Stimulated activated CD8-positive, alpha-beta memory T cell treated with anti-CD3 and anti-CD28 coated beads, Interleukin-7, amount 100 ng/mL, for 48 hours (primary cell): ENCODE measurements around the gene ERBB3.
"Not testable (repeated sequence)": the region's sequence is repeated elsewhere in the genome, so short reads cannot be mapped to it uniquely, and the experiment has no call there.

Experiments used
- DNase-seq, 2 donors: peaks; one replicate each; pipeline ENCODE4 v3.0.0-alpha.2; 2020; ENCODE audit warnings: low read depth in 1 of 2; ENCODE audit errors: extremely low read depth in 1 of 2

ERBB3 gene

GRCh38 chr12:56079723-56080555 lies at the start of gene ERBB3:
Gene ERBB3 (plus strand): TSS chr12:56080165. CDS start chr12:56080301, 136 bp downstream.
- peak in 1 of 2 donors; percentile 45 for DNase-seq

DNA sequence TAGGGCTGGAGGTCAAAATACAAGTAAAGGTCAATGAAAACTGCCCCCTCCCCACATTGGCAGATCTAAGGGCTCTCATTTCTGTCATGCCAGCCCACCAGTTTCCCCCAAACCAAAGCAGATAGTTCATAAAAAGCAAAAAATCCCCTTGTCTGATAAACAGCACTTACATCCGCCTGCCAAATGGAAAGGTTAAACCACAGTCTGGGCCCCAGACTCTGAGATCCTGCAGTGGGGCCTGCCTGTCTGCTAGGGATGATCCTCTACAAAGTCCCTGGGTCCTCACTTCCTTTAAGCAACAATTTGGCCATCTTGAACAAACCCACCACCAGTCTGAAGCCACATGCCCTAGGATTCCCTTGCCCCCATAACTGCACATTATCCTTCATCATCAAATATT lies 48.0 kb upstream of the ERBB3 start:
- no peak for DNase-seq

GRCh38 chr12:56034586-56035332 lies 45.2 kb upstream of the ERBB3 start:
- peak in 1 of 2 donors; percentile 32 for DNase-seq

DNA sequence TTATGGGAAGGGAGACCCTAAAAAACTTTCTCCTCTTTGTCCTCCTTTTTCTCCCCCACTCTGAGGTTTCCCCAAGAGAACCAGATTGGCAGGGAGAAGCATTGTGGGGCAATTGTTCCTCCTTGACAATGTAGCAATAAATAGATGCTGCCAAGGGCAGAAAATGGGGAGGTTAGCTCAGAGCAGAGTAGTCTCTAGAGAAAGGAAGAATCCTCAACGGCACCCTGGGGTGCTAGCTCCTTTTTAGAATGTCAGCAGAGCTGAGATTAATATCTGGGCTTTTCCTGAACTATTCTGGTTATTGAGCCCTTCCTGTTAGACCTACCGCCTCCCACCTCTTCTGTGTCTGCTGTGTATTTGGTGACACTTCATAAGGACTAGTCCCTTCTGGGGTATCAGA lies 42.8 kb upstream of the ERBB3 start:
- DNase-seq: no peak

- DNase-seq: no peak
These were observed 41.8 kb upstream of the ERBB3 start for GRCh38 chr12:56038022-56038655.

- peak in 1 of 2 donors; percentile 25 for DNase-seq
These were observed 39.8 kb upstream of the ERBB3 start for GRCh38 chr12:56040151-56040550.

GRCh38 chr12:56040963-56041551 lies 38.9 kb upstream of the ERBB3 start:
- DNase-seq: no peak

DNA sequence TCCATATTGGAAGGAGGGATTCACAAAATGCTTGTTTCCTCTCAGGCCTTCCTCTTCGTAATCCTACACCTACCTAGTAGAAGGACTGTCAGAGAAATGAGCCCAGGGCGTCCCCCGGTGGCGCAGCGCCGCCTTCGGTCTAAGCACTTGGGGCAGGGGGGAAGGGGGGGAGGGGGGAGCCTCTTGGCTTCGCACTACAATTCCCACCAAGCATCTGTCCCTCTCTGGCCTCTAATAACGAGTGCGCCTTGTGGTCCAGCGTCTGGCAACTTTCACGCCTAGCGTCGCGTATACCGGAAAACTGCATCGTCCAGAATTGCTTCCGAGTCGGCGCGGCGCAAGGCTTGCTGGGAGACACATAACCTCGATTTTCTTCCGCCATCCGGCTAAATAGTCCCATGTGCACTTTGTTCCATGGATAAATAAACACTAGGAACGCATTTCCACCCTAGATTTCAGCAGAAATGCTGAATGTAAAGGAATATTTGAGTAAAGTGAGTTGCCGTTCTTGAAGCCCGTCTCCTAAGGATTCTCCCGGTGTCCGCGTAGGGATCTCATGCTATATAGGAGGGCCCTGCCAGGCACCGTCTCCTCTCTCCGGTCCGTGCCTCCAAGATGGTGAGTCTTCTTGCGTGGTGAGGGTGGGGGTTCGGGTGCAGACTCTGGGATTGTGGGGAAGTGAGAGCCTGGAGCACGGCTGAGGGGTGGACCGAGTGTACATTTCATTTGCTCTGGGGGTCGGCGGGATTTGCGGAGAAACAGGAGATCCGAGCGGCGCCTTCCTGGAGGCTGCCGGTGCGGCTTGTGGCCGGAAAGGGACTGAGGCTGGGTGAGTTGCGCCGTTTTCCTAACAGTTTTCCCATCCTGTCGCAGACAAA lies 38.2 kb upstream of the ERBB3 start, which contains the start of gene RPS26:
RPS26 (plus strand) TSS at position 367 of the 878 bp plus-strand sequence; CDS start at position 616, 249 bp downstream.
- DNase-seq: peak; percentile 84 to 92

GRCh38 chr12:56042430-56042813 lies 37.5 kb upstream of the ERBB3 start:
- not testable (repeated sequence) for DNase-seq

DNA sequence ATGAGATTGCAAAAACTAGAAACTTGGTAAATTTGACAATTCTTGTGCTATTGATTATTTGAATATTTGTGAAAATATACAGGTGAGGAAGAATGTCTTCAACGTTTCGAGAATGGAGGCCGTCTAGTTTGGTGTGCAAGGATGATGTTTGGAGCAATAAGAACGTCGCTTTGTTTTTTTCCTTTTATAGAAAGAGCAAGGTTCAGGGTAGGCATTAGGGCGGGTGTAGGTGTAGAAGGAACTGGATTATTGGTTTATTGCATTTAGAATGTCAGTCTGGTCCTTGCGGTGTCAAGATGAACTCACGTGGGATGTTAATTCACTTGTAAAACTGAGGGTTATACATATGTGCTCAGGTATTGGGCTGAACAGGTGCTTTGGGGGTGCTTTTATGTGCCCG lies 37.1 kb upstream of the ERBB3 start:
- DNase-seq: no peak

DNA sequence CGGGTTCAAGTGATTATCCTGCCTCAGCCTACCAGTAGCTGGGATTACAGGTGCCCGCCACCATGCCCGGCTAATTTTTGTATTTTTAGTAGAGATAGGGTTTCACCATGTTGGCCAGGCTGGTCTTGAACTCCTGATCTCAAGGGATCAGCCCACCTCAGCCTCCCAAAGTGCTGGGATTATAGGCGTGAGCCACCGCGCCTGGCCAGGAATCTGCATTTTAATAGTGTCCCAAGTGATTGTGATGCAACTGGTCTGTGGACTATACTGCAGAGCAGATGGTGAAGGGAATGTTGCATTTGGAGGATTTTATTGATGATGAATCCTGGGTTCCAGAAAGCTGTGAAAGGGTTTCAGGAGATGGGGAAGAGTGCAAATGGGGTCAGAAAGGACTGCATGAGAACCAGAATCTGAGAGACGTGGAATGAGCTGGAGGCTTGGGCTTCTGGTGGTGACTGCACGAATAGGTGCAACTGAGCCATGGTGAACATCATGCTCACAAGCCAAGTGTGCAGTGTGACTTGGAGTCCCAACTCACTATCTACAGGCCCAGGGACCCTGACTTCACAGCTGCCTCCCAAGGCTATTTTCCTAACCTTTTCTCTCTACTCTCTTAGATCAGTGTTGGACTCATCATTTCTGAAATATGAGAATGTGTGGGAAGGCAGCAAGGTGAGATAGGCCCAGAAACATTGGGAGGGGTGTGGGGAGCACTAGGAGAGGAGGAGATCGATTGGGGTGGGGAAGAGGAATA lies 33.8 kb upstream of the ERBB3 start:
- DNase-seq: no peak

DNA sequence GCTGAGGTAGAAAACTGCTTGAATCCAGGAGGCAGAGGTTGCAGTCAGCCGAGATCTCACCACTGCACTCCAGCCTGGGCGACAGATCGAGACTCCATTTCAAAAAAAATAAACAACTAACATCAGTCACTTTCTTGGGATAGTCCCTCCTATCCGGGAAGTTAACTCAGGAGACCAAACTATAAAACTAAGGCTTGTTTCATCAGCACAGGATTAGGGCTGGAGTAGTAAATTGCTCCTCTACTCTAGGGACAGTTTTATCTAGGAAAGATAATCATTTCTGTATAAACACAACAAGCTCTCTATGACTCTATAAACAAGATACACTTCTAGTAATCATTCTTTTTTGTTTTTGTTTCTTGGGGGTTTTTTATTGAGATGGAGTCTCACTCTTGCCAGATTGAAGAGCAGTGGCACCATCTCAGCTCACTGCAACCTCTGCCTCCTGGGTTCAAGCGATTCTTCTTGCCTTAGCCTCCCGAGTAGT lies 26.5 kb upstream of the ERBB3 start:
- DNase-seq: no peak

DNA sequence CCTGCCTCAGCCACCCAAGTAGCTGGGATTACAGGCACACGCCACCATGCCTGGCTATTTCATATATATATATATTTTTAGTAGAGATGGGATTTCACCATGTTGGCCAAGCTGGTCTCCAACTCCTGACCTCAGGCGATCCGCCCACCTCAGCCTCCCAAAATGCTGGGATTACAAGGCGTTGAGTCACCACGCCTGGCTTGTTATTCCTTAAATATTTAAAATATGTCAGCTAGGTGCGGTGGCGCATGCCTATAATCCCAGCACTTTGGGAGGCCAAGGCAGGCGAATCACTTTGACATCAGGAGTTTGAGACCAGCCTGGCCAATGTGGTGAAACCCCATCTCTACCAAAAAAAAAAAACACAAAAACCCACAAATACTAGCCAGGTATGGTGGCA lies 20.0 kb upstream of the ERBB3 start:
- not testable (repeated sequence) for DNase-seq

DNA sequence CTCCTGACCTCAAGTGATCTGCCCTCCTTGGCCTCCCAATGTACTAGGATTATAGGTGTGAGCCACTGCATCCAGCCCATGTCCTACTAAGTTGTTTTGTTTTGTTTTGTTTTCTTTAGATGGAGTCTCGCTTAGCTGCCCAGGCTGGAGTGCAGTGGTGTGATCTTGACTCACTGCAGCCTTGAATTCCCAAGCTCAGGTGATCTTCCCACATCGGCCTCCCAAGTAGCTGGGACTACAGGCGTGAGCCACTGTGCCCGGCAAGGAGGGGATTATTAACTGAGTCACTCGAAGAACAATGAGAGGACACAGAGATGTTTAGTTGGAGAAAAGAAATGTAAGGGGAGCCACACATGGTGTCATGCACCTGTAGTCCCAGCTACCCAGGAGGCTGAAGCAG lies 18.0 kb upstream of the ERBB3 start:
- DNase-seq: no peak

- no peak for DNase-seq
These were observed 17.0 kb upstream of the ERBB3 start for GRCh38 chr12:56062996-56063395.

DNA sequence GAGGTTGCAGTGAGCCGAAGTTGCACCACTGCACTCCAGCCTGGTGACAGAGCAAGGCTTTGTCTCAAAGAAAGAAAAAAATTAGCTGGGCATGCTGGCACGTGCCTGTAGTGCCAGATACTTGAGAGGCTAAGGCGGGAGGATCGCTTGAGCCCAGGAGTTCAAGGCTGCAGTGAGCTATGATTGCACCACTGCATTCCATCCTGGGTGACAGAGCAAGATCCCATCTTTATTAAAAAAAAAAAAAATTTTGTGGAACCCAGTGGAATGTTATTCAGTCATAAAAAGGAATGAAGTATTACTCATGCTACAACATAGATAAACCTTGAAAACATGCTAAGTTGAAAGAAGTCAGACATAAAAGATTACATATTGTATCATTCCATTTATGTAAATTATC lies 8.3 kb upstream of the ERBB3 start:
- no peak for DNase-seq

DNA sequence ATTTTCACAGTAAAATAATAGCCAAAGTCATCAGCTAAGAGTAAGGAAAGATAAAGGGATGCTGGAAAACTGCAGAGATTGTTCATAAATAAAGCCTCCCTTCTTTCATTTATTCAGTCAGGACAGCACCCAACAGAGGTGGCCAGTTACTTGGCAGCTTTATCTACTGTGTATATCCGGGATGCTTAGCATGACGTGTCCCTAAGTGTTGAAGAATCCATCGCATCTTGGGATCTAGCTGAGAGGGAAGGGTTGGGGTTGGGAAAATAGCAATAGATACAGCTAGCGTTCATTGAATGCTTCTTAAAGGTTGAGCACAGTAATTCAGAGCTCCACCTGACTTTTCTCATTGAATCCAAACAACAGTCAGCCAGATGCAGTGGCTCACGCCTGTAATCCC lies 5.6 kb upstream of the ERBB3 start:
- no peak for DNase-seq

DNA sequence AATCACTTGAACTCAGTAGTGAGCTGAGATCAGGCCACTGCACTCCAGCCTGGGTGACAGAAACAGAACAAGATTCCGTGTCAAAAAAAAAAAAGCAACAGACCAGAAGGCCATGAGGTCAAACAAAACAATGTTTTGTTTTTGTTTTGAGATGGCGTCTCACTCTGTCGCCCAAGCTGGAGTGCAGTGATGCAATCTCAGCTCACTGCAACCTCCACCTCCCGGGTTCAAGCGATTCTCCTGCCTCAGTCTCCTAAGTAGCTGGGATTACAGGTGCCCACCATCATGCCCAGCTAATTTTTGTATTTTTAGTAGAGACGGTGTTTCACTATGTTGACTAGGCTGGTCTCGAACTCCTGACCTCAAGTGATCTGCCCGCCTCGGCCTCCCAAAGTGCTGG lies 2.0 kb upstream of the ERBB3 start:
- DNase-seq: not testable (repeated sequence)

DNA sequence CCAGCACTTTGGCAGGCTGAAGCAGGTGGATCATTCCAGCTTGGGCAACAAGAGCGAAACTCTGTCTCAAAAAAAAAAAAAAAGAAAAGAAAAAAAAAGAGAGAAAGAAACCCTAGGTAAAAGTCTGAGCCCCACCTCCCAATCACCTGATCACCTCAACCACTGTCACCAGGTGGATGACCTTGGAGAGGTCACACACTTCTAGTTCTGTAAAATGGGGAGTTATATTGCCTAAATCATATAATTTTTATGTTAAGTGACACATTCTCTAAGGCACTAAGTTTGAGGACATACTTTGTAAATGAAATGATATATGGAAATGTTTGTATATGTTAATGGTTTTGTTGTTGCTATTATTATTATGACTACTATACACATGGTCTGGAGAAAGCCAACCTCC lies 1.5 kb upstream of the ERBB3 start:
- no peak for DNase-seq
